RPMI8226 (cell line): ENCODE results near the gene DELE1.
"Not testable (repeated sequence)": the region's sequence is repeated elsewhere in the genome, so short reads cannot be mapped to it uniquely, and the experiment has no call there.

Experiments used
- DNase-seq: peaks from one replicate; pipeline ENCODE4 v3.0.0-alpha.2; 2015

The DELE1 gene

GRCh38 chr5:141890429-141890828, 33.2 kb upstream of the DELE1 start:
- not testable (repeated sequence) for DNase-seq

GRCh38 chr5:141897425-141897824, 26.2 kb upstream of the DELE1 start:
- DNase-seq, result no peak

- DNase-seq, result no peak
These were observed 25.1 kb upstream of the DELE1 start for GRCh38 chr5:141898448-141899049.

- DNase-seq, result no peak
These were observed 21.5 kb upstream of the DELE1 start for GRCh38 chr5:141902015-141902814.

- peak; percentile 26 for DNase-seq
These were observed 20.4 kb upstream of the DELE1 start for GRCh38 chr5:141903261-141903660.

GRCh38 chr5:141904551-141904950, 19.1 kb upstream of the DELE1 start:
- DNase-seq, result no peak

GRCh38 chr5:141906517-141906916, 17.2 kb upstream of the DELE1 start:
- DNase-seq, result no peak

GRCh38 chr5:141906972-141907371, 16.7 kb upstream of the DELE1 start:
- no peak for DNase-seq

GRCh38 chr5:141908796-141909195, 14.9 kb upstream of the DELE1 start:
- no peak for DNase-seq

- DNase-seq, result no peak
These were observed 14.5 kb upstream of the DELE1 start for GRCh38 chr5:141909212-141909611.

GRCh38 chr5:141910271-141910673, 13.4 kb upstream of the DELE1 start:
- no peak for DNase-seq

GRCh38 chr5:141913560-141914198, 10.0 kb upstream of the DELE1 start:
- no peak for DNase-seq

GRCh38 chr5:141914199-141914743, 9.4 kb upstream of the DELE1 start:
- peak; percentile 81 for DNase-seq

GRCh38 chr5:141914797-141915196, 8.9 kb upstream of the DELE1 start:
- no peak for DNase-seq

- peak; percentile 57 for DNase-seq
These were observed 7.8 kb upstream of the DELE1 start for GRCh38 chr5:141915881-141916336.

GRCh38 chr5:141916522-141916921, 7.1 kb upstream of the DELE1 start:
- peak; percentile 59 for DNase-seq

GRCh38 chr5:141917760-141918159, 5.9 kb upstream of the DELE1 start:
- DNase-seq, result no peak

- DNase-seq, result no peak
These were observed 4.2 kb upstream of the DELE1 start for GRCh38 chr5:141919218-141920119.

GRCh38 chr5:141920771-141921170, 2.9 kb upstream of the DELE1 start:
- DNase-seq, result no peak

- DNase-seq, result not testable (repeated sequence)
These were observed 734 bp upstream of the DELE1 start for GRCh38 chr5:141922827-141923447.

- DNase-seq, result no peak
These were observed 2.8 kb downstream of the DELE1 start for GRCh38 chr5:141926434-141926833.

GRCh38 chr5:141928051-141928450, 4.4 kb downstream of the DELE1 start:
- no peak for DNase-seq
